Muscle layer of colon (tissue), 2 donors: ENCODE data around the gene ALX1.
"Not testable (repeated sequence)": the region's sequence is repeated elsewhere in the genome, so short reads cannot be mapped to it uniquely, and the experiment has no call there.

Experiments used
- H3K27ac ChIP-seq: one replicate; pipeline ENCODE4 v1.7.0; 2013; ENCODE audit warnings: low read depth, mild to moderate bottlenecking, low read length, moderate library complexity
- H3K27me3 ChIP-seq, 2 donors: one replicate each; pipeline ENCODE4 v1.7.0; 2013; ENCODE audit warnings: low read length in 2 of 2, mild to moderate bottlenecking in 2 of 2; ENCODE audit not compliant: insufficient read depth in 2 of 2, control insufficient read depth in 1 of 2
- H3K36me3 ChIP-seq: one replicate; pipeline ENCODE4 v1.7.0; 2013; ENCODE audit warnings: mild to moderate bottlenecking, low read length; ENCODE audit not compliant: insufficient read depth
- H3K4me1 ChIP-seq: one replicate; pipeline ENCODE4 v1.7.0; 2013; ENCODE audit warnings: mild to moderate bottlenecking, low read length; ENCODE audit not compliant: insufficient read depth
- H3K4me3 ChIP-seq, 2 donors: one replicate each; pipeline ENCODE4 v1.7.0; 2013; ENCODE audit warnings: low read length in 2 of 2, low read depth in 1 of 2, mild to moderate bottlenecking in 1 of 2, moderate library complexity in 1 of 2
- H3K9ac ChIP-seq: one replicate; pipeline ENCODE4 v1.7.0; 2013; ENCODE audit warnings: low read length
- H3K9me3 ChIP-seq: one replicate; pipeline ENCODE4 v1.7.0; 2013; ENCODE audit warnings: mild to moderate bottlenecking, low read length
- donor health status: abdominal sarcoma.
- donor health status: Adenocarcinoma of cecum.

ALX1 gene

DNA sequence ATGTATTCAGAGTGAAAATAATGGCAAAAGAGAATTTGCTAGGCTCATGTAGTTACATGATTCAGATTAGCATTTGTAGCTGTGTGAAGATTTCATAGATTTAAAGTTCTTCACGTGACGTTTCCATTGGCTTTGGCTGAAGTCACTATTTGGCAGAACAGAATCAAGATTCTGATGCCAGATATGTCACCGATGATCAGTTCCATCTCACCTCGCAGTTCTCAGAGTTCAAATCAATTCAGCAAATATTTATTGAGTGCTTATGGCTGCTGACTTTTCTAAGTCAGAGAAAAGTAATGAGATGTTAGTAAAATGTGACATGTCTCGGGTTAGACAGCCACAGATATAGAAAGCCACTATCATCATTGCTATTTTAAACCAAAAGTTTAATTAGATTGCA lies 28.4 kb downstream of the ALX1 start:
- Histone ChIP-seq H3K27me3 (no peaks in the 10 kb centered on the region), H3K9me3 (no peaks in the 10 kb centered on the region), H3K9ac (no peak overlapping the region), H3K4me1 (no peaks in the 10 kb centered on the region), H3K36me3 (no peaks in the 10 kb centered on the region), H3K4me3 (no peak overlapping the region), H3K27ac (no peak overlapping the region)

DNA sequence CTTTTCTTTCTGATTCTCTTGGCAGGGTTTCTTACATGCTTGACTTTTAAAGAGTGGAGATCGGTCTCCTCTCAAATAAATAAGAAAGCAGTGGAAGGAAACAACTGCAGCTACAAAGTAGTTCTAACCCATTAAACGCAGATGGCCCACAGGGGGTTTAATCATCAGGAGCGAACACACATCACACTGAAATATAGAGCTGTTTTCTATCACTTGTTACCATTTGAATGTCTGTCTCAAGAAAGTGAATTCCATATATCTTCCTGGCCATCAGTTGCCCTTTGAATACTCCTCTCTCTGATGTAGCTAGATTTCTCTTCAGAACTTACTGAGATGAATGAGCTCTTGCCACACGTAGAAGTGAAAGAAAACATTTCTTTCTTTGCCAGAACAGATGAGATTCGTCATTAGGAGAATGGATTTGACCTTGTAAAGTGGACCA lies 29.1 kb downstream of the ALX1 start:
- Histone ChIP-seq H3K4me1 (no peaks in the 10 kb centered on the region), H3K9me3 (no peaks in the 10 kb centered on the region), H3K27me3 (no peaks in the 10 kb centered on the region), H3K36me3 (no peaks in the 10 kb centered on the region), H3K4me3 (no peak overlapping the region), H3K27ac (no peak overlapping the region), H3K9ac (no peak overlapping the region)

DNA sequence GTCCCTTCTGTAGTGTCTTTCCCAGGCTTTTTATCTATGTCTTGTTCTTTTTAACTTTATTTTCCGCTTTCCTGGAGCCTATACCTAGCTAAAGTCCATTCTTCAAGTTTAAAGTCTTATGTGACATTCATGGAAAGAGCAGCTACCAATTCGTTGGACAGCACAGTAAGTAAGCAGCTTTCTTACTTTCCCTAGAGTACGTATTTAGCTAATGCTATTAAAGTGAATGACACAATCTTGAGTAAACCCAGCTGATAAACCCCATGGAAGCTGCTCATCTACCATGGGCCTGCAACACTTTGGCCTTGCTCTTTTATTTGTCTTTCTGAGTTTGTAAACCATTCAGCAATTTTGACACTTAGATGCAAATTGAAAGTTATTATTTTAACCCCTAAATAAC lies 30.0 kb downstream of the ALX1 start:
- Histone ChIP-seq H3K9me3 (no peaks in the 10 kb centered on the region), H3K27ac (no peak overlapping the region), H3K4me3 (no peak overlapping the region), H3K4me1 (no peaks in the 10 kb centered on the region), H3K36me3 (no peaks in the 10 kb centered on the region), H3K27me3 (no peaks in the 10 kb centered on the region), H3K9ac (no peak overlapping the region)

DNA sequence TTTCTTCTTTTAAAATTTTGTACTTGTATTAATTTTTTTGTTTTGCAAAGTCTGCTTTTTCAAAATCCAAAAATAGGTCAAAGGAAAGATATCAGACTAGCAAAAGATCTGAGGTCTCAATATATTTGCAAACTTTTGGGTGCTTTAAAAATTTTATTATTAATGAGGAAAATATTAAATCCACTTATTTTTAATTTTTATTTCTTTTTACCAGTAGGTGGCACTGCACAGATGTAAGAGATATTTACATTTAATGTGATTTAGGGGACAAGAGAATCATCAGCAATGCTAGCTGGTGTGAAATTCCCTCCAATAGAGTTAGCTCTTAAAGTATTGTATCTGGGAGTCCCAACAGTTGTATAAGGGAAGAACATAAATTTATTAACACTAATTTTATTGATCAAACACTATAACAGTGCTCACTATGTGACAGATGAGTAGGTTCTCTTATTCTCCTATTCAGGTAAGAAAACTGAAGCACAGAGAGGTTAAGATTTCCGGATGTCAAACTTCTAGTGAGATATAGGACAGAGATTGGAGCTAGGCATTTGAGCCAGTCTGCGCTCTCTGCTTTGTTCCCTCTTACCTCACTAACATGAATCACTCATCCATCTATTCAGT lies 30.5 kb downstream of the ALX1 start:
- Histone ChIP-seq H3K4me1 (no peaks in the 10 kb centered on the region), H3K4me3 (no peak overlapping the region), H3K27ac (no peak overlapping the region), H3K27me3 (no peaks in the 10 kb centered on the region), H3K36me3 (no peaks in the 10 kb centered on the region), H3K9ac (no peak overlapping the region), H3K9me3 (no peaks in the 10 kb centered on the region)

DNA sequence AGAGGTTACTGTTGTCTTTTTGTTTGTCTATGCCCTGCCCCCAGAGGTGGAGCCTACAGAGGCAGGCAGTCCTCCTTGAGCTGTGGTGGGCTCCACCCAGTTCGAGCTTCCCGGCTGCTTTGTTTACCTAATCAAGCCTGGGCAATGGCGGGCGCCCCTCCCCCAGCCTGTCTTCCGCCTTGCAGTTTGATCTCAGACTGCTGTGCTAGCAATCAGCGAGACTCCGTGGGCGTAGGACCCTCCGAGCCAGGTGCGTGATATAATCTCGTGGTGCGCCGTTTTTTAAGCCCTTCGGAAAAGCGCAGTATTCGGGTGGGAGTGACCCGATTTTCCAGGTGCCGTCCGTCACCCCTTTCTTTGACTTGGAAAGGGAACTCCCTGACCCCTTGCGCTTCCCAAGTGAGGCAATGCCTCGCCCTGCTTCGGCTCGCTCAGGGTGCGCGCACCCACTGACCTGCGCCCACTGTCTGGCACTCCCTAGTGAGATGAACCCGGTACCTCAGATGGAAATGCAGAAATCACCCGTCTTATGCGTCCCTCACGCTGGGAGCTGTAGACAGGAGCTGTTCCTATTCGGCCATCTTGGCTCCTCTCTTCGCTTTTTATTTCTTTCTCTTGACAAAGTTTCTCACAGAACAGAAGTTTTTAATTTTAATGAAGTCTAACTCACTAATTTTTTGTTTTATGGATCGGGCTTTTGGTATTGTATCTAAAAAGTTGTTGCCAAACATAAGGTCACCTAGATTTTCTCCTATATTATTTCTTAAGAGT lies 38.0 kb downstream of the ALX1 start:
- H3K36me3 ChIP-seq, H3K27me3 ChIP-seq, H3K27ac ChIP-seq, H3K4me1 ChIP-seq, H3K9me3 ChIP-seq, H3K9ac ChIP-seq, H3K4me3 ChIP-seq: not testable (repeated sequence)

DNA sequence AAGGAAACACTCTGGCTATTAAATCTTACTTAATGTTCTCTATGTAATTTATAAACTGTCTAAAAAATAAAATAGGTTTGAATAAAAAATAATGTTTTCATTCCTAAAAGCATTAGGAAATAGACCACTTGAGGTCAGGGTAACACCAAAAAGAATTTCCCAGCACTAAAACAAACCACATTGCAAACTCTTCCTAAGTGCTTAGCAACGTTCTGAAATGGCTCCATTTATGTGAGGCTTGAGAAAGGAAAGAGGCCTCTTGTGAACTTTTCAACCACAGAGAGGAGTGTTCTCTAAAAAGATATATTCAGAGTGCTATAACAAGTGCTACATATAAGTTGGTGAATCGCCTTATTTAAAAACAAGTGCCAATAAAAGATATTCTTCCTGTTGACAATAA lies 42.7 kb downstream of the ALX1 start:
- Histone ChIP-seq H3K27me3 (no peaks in the 10 kb centered on the region), H3K36me3 (no peaks in the 10 kb centered on the region), H3K9me3 (no peaks in the 10 kb centered on the region), H3K9ac (no peak overlapping the region), H3K4me1 (no peaks in the 10 kb centered on the region), H3K27ac (no peak overlapping the region), H3K4me3 (no peak overlapping the region)

DNA sequence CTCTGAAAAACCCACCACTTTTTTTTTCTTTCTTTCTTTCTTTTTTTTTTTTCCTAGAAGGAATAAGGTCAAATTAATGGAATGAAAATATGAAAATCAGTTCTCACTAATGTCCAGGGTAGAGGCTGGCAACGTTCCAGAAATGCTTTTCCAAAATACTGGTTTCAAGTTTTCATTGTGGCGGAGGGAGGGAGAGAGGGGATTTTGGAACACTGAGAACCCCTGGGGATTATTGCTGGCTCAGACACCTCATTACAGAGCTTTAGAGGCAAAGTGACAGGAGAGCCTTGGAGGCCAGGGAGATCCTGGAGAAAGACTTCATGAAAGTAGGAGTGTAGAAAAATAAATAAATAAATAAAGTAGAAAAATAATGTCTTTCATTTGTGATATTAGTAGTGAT lies 45.4 kb downstream of the ALX1 start:
- no peaks in the 10 kb centered on the region for H3K4me1 ChIP-seq
- H3K4me3 ChIP-seq, result no peak overlapping the region
- H3K9me3 ChIP-seq, result no peaks in the 10 kb centered on the region
- H3K27me3 ChIP-seq, result no peaks in the 10 kb centered on the region
- H3K9ac ChIP-seq, result no peak overlapping the region
- no peaks in the 10 kb centered on the region for H3K36me3 ChIP-seq
- H3K27ac ChIP-seq, result no peak overlapping the region

DNA sequence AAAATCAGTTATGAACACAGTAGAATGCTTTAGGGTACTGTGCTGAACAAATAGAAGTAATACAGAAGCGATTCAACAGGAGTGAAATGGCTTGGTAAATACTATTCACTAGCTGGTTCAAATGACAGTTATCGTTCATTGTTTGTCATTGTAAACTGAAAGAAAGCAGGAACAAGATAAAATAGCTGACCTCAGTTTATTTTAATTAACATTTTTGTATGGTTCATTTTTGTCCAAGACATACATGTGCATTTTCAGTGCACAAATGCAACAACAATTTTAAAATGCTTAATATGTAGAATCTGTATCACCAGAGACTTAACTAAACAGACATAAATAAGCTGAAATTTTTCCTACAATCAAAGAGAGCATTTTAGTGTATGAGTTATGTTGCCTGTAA lies 49.9 kb downstream of the ALX1 start:
- no peaks in the 10 kb centered on the region for H3K36me3 ChIP-seq
- no peak overlapping the region for H3K4me3 ChIP-seq
- H3K27ac ChIP-seq, result no peak overlapping the region
- H3K27me3 ChIP-seq, result no peaks in the 10 kb centered on the region
- H3K9me3 ChIP-seq, result no peaks in the 10 kb centered on the region
- no peak overlapping the region for H3K9ac ChIP-seq
- no peaks in the 10 kb centered on the region for H3K4me1 ChIP-seq

DNA sequence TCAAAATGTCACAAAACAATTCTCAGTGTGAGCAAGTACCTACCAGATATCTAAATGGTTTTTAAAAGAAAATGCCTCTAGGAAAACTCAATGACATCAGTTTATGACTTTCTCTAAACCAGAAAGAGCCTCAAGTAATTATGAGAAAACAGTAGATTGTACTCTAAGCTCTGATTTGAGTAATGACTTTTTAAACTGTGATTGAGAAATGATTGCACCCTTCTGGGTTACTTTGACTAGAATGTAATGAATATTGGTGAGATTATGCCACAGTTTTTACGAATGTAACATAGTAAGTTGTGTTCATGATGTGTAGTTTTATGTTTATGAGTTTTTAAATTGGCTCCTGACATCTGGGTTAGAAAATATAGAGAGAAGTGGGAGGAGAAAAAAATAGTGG lies 68.8 kb downstream of the ALX1 start:
- Histone ChIP-seq H3K4me1 (no peaks in the 10 kb centered on the region), H3K9ac (no peak overlapping the region), H3K9me3 (no peaks in the 10 kb centered on the region), H3K4me3 (no peak overlapping the region), H3K27me3 (no peaks in the 10 kb centered on the region), H3K27ac (no peak overlapping the region), H3K36me3 (no peaks in the 10 kb centered on the region)

DNA sequence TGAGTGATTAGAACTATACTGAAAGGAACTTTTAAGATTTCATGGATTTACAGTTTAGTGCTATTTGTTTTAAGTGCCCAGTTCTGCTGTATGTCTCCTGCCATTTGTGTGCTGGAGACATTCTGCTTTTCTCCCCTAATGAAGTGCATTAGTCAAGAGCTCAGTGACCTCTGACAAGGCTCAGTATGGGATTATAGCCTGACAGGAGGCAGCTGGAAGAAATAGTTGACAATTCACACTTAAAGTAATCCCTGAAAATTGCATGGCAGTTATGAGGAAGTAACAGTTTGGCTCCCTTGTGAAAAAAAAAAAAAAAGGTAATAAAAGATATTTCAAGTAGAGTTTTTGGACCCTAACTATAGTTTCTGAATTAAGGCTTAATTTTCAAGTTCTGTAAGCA lies 70.3 kb downstream of the ALX1 start:
- no peak overlapping the region for H3K4me3 ChIP-seq
- H3K27me3 ChIP-seq, result no peaks in the 10 kb centered on the region
- H3K9ac ChIP-seq, result no peak overlapping the region
- H3K4me1 ChIP-seq, result no peaks in the 10 kb centered on the region
- H3K27ac ChIP-seq, result no peak overlapping the region
- H3K36me3 ChIP-seq, result no peaks in the 10 kb centered on the region
- no peaks in the 10 kb centered on the region for H3K9me3 ChIP-seq
